ENCODE data around the gene PTGER2. TPM values are rescaled to one million over a fixed set of nuclear protein-coding genes. Genes with fewer than 3 reads are reported as not detected.

Gene PTGER2
- total and polyA plus RNA-seq, 8 donors = 1.3 to 22.0 (median 10.6) TPM

DNA sequence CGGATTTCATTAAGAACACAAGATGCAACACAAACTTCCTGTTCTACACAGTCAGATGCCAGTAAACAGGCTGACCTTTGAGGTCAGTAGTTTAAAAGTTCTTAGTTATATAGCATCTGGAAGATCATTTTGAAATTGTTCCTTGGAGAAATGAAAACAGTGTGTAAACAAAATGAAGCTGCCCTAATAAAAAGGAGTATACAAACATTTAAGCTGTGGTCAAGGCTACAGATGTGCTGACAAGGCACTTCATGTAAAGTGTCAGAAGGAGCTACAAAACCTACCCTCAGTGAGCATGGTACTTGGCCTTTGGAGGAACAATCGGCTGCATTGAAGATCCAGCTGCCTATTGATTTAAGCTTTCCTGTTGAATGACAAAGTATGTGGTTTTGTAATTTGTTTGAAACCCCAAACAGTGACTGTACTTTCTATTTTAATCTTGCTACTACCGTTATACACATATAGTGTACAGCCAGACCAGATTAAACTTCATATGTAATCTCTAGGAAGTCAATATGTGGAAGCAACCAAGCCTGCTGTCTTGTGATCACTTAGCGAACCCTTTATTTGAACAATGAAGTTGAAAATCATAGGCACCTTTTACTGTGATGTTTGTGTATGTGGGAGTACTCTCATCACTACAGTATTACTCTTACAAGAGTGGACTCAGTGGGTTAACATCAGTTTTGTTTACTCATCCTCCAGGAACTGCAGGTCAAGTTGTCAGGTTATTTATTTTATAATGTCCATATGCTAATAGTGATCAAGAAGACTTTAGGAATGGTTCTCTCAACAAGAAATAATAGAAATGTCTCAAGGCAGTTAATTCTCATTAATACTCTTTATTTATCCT lies 13.5 kb downstream of the PTGER2 start:
- WGBS, 5 donors = 43 to 53% (median 49%) methylated on average over 4 of the region's 4 CpGs
- peak overlapping the region in 2 of 5 donors; percentile 57 to 71 for H3K27ac ChIP-seq

GRCh38 chr14:52328276-52328675 lies 14.2 kb downstream of the PTGER2 start:
- no peaks in the 10 kb centered on the region for H3K27me3 ChIP-seq
- intact Hi-C loops (cut with DNase I; ENCODE audit: low total_unique reads) = no loop called here
- peaks cover 8 to 65% (median 18%) of the 10 kb centered on the region in 4 donors for H3K4me1 ChIP-seq
- TF ChIP-seq, protein P1, sequence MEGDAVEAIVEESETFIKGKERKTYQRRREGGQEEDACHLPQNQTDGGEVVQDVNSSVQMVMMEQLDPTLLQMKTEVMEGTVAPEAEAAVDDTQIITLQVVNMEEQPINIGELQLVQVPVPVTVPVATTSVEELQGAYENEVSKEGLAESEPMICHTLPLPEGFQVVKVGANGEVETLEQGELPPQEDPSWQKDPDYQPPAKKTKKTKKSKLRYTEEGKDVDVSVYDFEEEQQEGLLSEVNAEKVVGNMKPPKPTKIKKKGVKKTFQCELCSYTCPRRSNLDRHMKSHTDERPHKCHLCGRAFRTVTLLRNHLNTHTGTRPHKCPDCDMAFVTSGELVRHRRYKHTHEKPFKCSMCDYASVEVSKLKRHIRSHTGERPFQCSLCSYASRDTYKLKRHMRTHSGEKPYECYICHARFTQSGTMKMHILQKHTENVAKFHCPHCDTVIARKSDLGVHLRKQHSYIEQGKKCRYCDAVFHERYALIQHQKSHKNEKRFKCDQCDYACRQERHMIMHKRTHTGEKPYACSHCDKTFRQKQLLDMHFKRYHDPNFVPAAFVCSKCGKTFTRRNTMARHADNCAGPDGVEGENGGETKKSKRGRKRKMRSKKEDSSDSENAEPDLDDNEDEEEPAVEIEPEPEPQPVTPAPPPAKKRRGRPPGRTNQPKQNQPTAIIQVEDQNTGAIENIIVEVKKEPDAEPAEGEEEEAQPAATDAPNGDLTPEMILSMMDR (IDR thresholded peaks at IDR 0.05) = no peak
- TF ChIP-seq EP300 (IDR thresholded peaks at IDR 0.05) = no peak
- no peak for TF ChIP-seq POLR2AphosphoS5 (IDR thresholded peaks at IDR 0.05)
- TF ChIP-seq POLR2A (IDR thresholded peaks at IDR 0.05) = no peak
- peaks cover 0 to 5% (median 0%) of the 10 kb centered on the region in 4 donors for H3K36me3 ChIP-seq
- H3K9me3 ChIP-seq = peaks cover 0 to 4% (median 0%) of the 10 kb centered on the region in 4 donors
- H3K4me3 ChIP-seq = no peak overlapping the region
- no peak for DNase-seq
- H3K27ac ChIP-seq = peak overlapping the region in 2 of 5 donors; percentile 57 to 71

More for the DNA sequence above, 13.5 kb downstream of the PTGER2 start:
- TF ChIP-seq EP300 (IDR thresholded peaks at IDR 0.05) = no peak
- peak in 2 of 3 donors; percentile 22 to 29 for TF ChIP-seq POLR2AphosphoS5 (IDR thresholded peaks at IDR 0.05)
- H3K36me3 ChIP-seq = peaks cover 0 to 5% (median 0%) of the 10 kb centered on the region in 4 donors
- peaks cover 0 to 10% (median under 1%) of the 10 kb centered on the region in 4 donors for H3K9me3 ChIP-seq
- no peak for DNase-seq
- peaks cover 8 to 60% (median 18%) of the 10 kb centered on the region in 4 donors for H3K4me1 ChIP-seq
- no peaks in the 10 kb centered on the region for H3K27me3 ChIP-seq
- intact Hi-C loops (cut with DNase I; ENCODE audit: low total_unique reads) = no loop called here
- no peak overlapping the region for H3K4me3 ChIP-seq

DNA sequence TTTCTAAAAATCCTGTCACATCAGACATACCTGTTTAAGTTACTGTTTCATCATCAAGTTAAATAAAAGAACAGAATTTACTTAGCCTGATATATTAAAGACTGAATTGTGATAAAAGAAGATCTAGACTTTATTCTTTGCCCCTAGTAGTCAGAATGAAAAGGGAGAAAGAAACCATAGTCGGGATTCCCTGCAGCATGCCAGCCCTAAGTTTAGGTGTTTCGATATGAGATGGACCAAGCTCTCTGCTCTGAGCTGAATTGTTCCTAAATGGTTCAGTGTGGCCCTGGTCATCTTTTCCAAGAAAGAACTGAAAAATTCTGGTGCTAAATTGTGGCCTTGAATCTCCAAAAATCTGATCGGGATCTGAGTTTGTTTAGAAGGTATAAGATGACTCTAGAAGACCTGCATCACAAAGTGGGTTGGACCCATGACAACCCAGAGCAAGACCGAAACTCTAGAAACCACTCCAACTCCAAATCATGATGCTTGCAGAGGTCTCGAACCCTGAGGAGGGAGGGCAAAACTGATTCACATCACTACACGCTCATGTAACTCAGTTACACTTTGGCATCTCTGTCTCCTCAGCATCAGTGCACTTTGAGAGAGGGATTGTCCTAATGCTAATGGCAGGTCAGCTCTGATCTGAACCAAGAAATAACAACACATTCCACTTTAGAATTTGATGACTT lies 15.7 kb downstream of the PTGER2 start:
- WGBS, 5 donors = 63 to 73% (median 70%) methylated on average over 6 of the region's 6 CpGs
- Histone ChIP-seq H3K4me1 (peaks cover 15 to 70% (median 22%) of the 10 kb centered on the region in 4 donors), H3K27ac (no peak overlapping the region), H3K27me3 (no peaks in the 10 kb centered on the region), H3K4me3 (no peak overlapping the region), H3K36me3 (peaks cover 0 to 5% (median 0%) of the 10 kb centered on the region in 4 donors), H3K9me3 (no peaks in the 10 kb centered on the region)
- TF ChIP-seq, protein P1 (IDR thresholded peaks at IDR 0.05) = no peak
- TF ChIP-seq POLR2A (IDR thresholded peaks at IDR 0.05) (no peak), POLR2AphosphoS5 (IDR thresholded peaks at IDR 0.05) (no peak), EP300 (IDR thresholded peaks at IDR 0.05) (no peak)
- intact Hi-C loops (cut with DNase I; ENCODE audit: low total_unique reads) = no loop called here
- DNase-seq = no peak

DNA sequence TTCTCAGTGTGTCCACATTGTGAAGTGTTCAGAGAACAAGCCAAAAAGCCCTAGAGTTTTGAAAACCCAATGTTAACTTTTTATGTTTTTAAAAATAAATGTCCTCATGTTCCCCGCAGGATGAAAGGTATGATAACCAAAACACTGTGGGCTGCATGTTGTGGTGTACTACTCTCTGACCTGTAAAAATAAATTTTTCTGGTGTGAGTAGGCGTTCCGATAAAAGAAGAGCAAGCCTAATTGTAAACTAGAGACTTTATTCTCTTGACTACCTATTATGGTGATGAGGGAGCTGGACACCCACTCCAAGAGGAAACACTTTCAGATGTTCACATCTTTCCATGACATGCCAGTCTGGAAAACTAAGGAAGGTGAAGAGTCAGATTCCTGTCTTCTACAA lies 18.2 kb downstream of the PTGER2 start:
- WGBS, 5 donors = 71 to 84% (median 80%) methylated on average over 3 of the region's 3 CpGs
- H3K27me3 ChIP-seq = no peaks in the 10 kb centered on the region
- intact Hi-C loops (cut with DNase I; ENCODE audit: low total_unique reads) = no loop called here

More for the DNA sequence above, 18.2 kb downstream of the PTGER2 start:
- peaks cover 7 to 46% (median 11%) of the 10 kb centered on the region in 4 donors for H3K4me1 ChIP-seq
- no peak overlapping the region for H3K4me3 ChIP-seq
- DNase-seq = no peak
- TF ChIP-seq POLR2AphosphoS5 (IDR thresholded peaks at IDR 0.05) (no peak), POLR2A (IDR thresholded peaks at IDR 0.05) (no peak), EP300 (IDR thresholded peaks at IDR 0.05) (no peak)
- TF ChIP-seq, protein P1 (IDR thresholded peaks at IDR 0.05) = no peak
- H3K36me3 ChIP-seq = no peaks in the 10 kb centered on the region
- H3K27ac ChIP-seq = peak overlapping the region in 2 of 5 donors; percentile 22 to 53
- no peaks in the 10 kb centered on the region for H3K9me3 ChIP-seq
